HG03175 (cell line): ENCODE data around the gene ALDH3B1.
"Not testable (repeated sequence)": the region's sequence is repeated elsewhere in the genome, so short reads cannot be mapped to it uniquely, and the experiment has no call there.

Experiments used
- ATAC-seq: cut with Tn5 transposase; IDR thresholded peaks from one replicate; pipeline ENCODE4 v1.9.1; 2021; ENCODE audit warnings: mild to moderate bottlenecking, moderate library complexity; ENCODE audit not compliant: unreplicated experiment

Gene ALDH3B1

GRCh38 chr11:68010090-68011041, at the start of gene ALDH3B1:
TSS of gene ALDH3B1 (plus strand) at chr11:68010327. CDS start at chr11:68015298, 4,971 bp downstream.
- ATAC-seq = no peak

GRCh38 chr11:67963217-67963616, 46.9 kb upstream of the ALDH3B1 start:
- not testable (repeated sequence) for ATAC-seq

- ATAC-seq = not testable (repeated sequence)
These were observed 46.2 kb upstream of the ALDH3B1 start for GRCh38 chr11:67963879-67964278.

GRCh38 chr11:67964746-67965145, 45.4 kb upstream of the ALDH3B1 start:
- not testable (repeated sequence) for ATAC-seq

- ATAC-seq = not testable (repeated sequence)
These were observed 44.2 kb upstream of the ALDH3B1 start for GRCh38 chr11:67965830-67966348.

- ATAC-seq = not testable (repeated sequence)
These were observed 35.4 kb upstream of the ALDH3B1 start for GRCh38 chr11:67974746-67975145.

GRCh38 chr11:67978766-67979418, 31.2 kb upstream of the ALDH3B1 start:
- not testable (repeated sequence) for ATAC-seq

GRCh38 chr11:67981226-67981625, 28.9 kb upstream of the ALDH3B1 start:
- ATAC-seq = not testable (repeated sequence)

- ATAC-seq = not testable (repeated sequence)
These were observed 27.8 kb upstream of the ALDH3B1 start for GRCh38 chr11:67982255-67982857.

- no peak for ATAC-seq
These were observed 26.2 kb upstream of the ALDH3B1 start for GRCh38 chr11:67983951-67984350.

GRCh38 chr11:67985302-67985701, 24.8 kb upstream of the ALDH3B1 start:
- not testable (repeated sequence) for ATAC-seq

- ATAC-seq = not testable (repeated sequence)
These were observed 19.4 kb upstream of the ALDH3B1 start for GRCh38 chr11:67990546-67991346.

- not testable (repeated sequence) for ATAC-seq
These were observed 18.6 kb upstream of the ALDH3B1 start for GRCh38 chr11:67991347-67992121.

- not testable (repeated sequence) for ATAC-seq
These were observed 16.3 kb upstream of the ALDH3B1 start for GRCh38 chr11:67993821-67994220.

GRCh38 chr11:67994387-67994786, 15.7 kb upstream of the ALDH3B1 start:
- ATAC-seq = not testable (repeated sequence)

- not testable (repeated sequence) for ATAC-seq
These were observed 15.0 kb upstream of the ALDH3B1 start for GRCh38 chr11:67995129-67995528.

- not testable (repeated sequence) for ATAC-seq
These were observed 14.5 kb upstream of the ALDH3B1 start for GRCh38 chr11:67995579-67995978.

GRCh38 chr11:67996051-67996450, 14.1 kb upstream of the ALDH3B1 start:
- no peak for ATAC-seq
